GM12873 (cell line): ENCODE measurements around the gene GLMP.

Source experiments
- CTCF ChIP-seq: IDR thresholded peaks from 2 replicates; pipeline ENCODE4 v1.5.1; 2012; ENCODE audit warnings: low read depth, mild to moderate bottlenecking, moderate library complexity, low read length, control low read depth; ENCODE audit not compliant: insufficient read depth; ENCODE audit errors: missing control alignments

The GLMP gene

GRCh38 chr1:156298852-156299357, 3.4 kb upstream of the GLMP start, which contains the start of gene VHLL:
VHLL (minus strand) TSS chr1:156299307; CDS start chr1:156299189, 118 bp downstream.
- TF ChIP-seq CTCF: no peak

GRCh38 chr1:156293895-156294294, 1.6 kb downstream of the GLMP start:
- TF ChIP-seq CTCF: no peak

DNA sequence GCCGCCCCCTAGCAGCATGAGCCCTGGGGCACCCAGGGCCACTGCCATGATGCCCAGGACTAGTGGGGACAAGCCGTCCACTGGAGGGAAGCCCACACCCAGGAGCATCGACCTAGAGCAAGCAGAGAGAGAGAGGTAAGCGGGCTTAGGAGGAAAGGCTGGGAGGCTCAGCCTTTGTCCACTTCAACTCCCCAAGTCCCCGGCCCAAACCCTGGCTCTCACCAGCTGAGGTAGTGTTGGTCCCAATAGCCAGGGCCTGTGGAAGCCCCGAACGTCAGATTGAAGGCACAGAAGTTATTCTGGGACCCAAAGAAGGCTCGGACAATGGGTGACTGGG, 2.4 kb downstream of the GLMP start:
- no peak for TF ChIP-seq CTCF

DNA sequence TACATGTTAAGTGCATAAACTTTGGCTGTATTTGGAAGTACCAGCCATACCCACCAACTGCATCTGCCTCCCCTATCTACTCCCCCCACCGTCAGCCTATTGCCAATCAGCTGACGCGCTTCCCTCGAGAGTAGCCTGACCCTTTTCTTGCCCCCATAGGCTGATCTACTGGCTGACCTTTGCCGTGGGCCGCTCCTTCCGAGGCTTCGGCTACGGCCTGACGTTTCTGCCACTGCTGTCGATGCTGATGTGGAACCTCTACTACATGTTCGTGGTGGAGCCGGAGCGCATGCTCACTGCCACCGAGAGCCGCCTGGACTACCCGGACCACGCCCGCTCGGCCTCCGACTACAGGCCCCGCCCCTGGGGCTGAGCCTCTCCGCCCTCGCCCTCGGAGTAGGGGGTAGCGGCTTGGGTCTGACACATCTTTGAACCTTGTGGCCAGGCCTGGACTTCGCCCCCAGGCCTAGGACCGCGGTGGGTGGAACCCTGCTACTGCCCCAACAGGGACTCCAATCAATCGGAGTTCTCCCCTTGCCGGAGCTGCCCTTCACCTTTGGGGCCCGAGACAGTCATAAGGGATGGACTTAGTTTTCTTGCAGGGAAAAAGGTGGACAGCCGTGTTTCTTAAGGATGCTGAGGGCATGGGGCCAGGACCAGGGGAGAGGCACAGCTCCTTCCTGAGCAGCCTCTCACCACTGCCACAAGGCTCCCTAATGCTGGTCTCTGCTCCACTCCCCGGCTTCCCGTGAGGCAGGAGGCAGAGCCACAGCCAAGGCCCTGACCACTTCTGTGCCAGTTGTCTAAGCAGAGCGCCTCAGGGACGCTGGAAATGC, 4.0 kb downstream of the GLMP start:
- TF ChIP-seq CTCF: no peak

DNA sequence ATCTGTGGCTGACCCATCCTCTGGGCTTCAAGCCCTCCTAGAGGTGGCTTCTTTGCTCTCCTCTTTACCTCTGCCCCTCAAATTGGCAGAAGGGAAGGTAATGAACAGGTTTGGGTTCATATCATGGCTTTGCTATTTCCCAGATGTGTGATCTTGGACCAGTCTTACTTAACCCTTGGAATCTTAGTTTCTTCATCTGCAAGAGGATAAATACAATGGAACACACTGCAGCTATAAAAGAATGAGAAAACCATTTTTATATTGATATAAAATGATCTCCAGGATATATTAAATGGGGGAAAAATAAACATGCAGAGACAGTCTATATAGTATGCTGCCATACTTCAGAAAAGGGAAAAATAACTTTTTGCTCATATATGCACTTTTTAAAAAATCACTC, 5.6 kb downstream of the GLMP start:
- TF ChIP-seq CTCF: no peak

DNA sequence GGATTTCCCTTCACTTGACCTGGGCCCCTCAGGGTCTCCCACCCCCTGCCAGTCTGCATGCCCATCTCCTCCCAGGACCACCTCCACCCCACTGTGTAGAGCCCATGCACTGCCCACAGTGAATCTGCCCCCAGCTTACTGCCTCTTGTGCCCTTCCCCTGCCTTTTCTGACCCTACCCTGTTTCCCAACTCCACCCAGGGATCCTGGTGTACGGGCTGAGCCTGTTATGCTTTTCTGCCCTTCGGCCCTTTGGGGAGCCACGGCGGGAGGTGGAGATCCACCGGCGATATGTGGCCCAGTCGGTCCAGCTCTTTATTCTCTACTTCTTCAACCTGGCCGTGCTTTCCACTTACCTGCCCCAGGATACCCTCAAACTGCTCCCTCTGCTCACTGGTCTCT, 9.4 kb downstream of the GLMP start:
- TF ChIP-seq CTCF: no peak

DNA sequence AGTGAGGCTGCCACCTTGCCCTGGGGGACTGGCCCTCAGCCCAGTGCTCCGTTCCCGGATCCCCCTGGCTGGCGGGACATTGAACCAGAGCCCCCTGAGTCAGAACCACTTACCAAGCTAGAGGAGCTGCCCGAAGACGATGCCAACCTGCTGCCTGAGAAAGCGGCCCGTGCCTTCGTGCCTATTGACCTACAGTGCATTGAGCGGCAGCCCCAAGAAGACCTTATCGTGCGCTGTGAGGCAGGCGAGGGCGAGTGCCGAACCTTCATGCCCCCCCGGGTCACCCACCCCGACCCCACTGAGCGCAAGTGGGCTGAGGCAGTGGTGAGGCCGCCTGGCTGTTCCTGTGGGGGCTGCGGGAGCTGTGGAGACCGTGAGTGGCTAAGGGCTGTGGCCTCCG, 10.0 kb downstream of the GLMP start:
- TF ChIP-seq CTCF: no peak
